Raji (cell line): ENCODE data around the gene APOBEC3F.

Source experiments
- POLR2A ChIP-seq: IDR thresholded peaks from 2 replicates; pipeline ENCODE4 v1.6.1; 2011; ENCODE audit warnings: low read depth, low read length, control low read depth; ENCODE audit not compliant: insufficient read depth

APOBEC3F gene

GRCh38 chr22:39040538-39041296 lies at the start of gene APOBEC3F:
APOBEC3F (plus strand) TSS chr22:39040864; CDS start chr22:39040961, 97 bp downstream.
- TF ChIP-seq POLR2A, result peak; percentile 44; the same call in 1 of the 2 replicates

GRCh38 chr22:38996105-38996504 lies 44.6 kb upstream of the APOBEC3F start:
- TF ChIP-seq POLR2A, result no peak

- TF ChIP-seq POLR2A, result no peak
These were observed 43.1 kb upstream of the APOBEC3F start for GRCh38 chr22:38997518-38997917.

- no peak for TF ChIP-seq POLR2A
These were observed 37.5 kb upstream of the APOBEC3F start for GRCh38 chr22:39003165-39003638.

- TF ChIP-seq POLR2A, result no peak
These were observed 33.5 kb upstream of the APOBEC3F start for GRCh38 chr22:39007177-39007576.

GRCh38 chr22:39010946-39011345 lies 29.7 kb upstream of the APOBEC3F start:
- no peak for TF ChIP-seq POLR2A

- TF ChIP-seq POLR2A, result no peak
These were observed 27.8 kb upstream of the APOBEC3F start for GRCh38 chr22:39012533-39013511.

GRCh38 chr22:39013942-39014722 lies 26.5 kb upstream of the APOBEC3F start, which contains the start of gene APOBEC3C:
APOBEC3C (plus strand) TSS chr22:39014257; CDS start chr22:39014363, 106 bp downstream.
- TF ChIP-seq POLR2A, result peak; percentile 67

- no peak for TF ChIP-seq POLR2A
These were observed 24.1 kb upstream of the APOBEC3F start for GRCh38 chr22:39016592-39016991.

GRCh38 chr22:39017596-39018365 lies 22.9 kb upstream of the APOBEC3F start:
- no peak for TF ChIP-seq POLR2A

GRCh38 chr22:39021552-39022250 lies 19.0 kb upstream of the APOBEC3F start:
- TF ChIP-seq POLR2A, result no peak

GRCh38 chr22:39024519-39025308 lies 15.9 kb upstream of the APOBEC3F start:
- no peak for TF ChIP-seq POLR2A
